ENCODE results near the gene CNDP2. TPM values are rescaled to one million over a fixed set of nuclear protein-coding genes. Genes with fewer than 3 reads are reported as not detected.
A peak's percentile ranks its signal among the peaks of the same experiment; 100 is the strongest.
"Not testable (repeated sequence)": the region's sequence is repeated elsewhere in the genome, so short reads cannot be mapped to it uniquely, and the experiment has no call there.

The CNDP2 gene
- total RNA-seq, 1 donor from 2014 or later = 198 TPM

GRCh38 chr18:74500372-74500771 lies 4.2 kb downstream of the CNDP2 start:
- no peak for TF ChIP-seq CTCF (IDR thresholded peaks at IDR 0.05; ENCODE audit: unreplicated experiment)
- peak overlapping the region; percentile 99 for H3K27ac Mint-ChIP-seq

GRCh38 chr18:74500774-74501173 lies 4.6 kb downstream of the CNDP2 start:
- H3K27ac Mint-ChIP-seq = peak overlapping the region; percentile 99
- H3K4me1 Mint-ChIP-seq = peaks cover 58% of the 10 kb centered on the region
- H3K27me3 Mint-ChIP-seq (ENCODE audit: low read depth); DNase-seq (ENCODE audit: low spot score in 2 of 2, unreplicated experiment in 2 of 2); H3K9me3 Mint-ChIP-seq: not testable (repeated sequence)
- H3K36me3 Mint-ChIP-seq = peaks cover 14% of the 10 kb centered on the region
- H3K4me3 Mint-ChIP-seq = peak overlapping the region; percentile 63

More at GRCh38 chr18:74500372-74500771, 4.2 kb downstream of the CNDP2 start:
- H3K9me3 Mint-ChIP-seq = no peaks in the 10 kb centered on the region
- H3K4me3 Mint-ChIP-seq = peak overlapping the region; percentile 63
- peaks cover 11% of the 10 kb centered on the region for H3K36me3 Mint-ChIP-seq
- DNase-seq (ENCODE audit: low spot score in 2 of 2, unreplicated experiment in 2 of 2) = no peak
- H3K4me1 Mint-ChIP-seq = peaks cover 59% of the 10 kb centered on the region
- H3K27me3 Mint-ChIP-seq (ENCODE audit: low read depth) = no peaks in the 10 kb centered on the region

GRCh38 chr18:74501386-74501785 lies 5.2 kb downstream of the CNDP2 start:
- no peaks in the 10 kb centered on the region for H3K27me3 Mint-ChIP-seq (ENCODE audit: low read depth)
- no peaks in the 10 kb centered on the region for H3K9me3 Mint-ChIP-seq
- no peak for TF ChIP-seq CTCF (IDR thresholded peaks at IDR 0.05; ENCODE audit: unreplicated experiment)
- peak overlapping the region; percentile 99 for H3K27ac Mint-ChIP-seq
- peaks cover 15% of the 10 kb centered on the region for H3K36me3 Mint-ChIP-seq
- H3K4me3 Mint-ChIP-seq = peak overlapping the region; percentile 63
- no peak for DNase-seq (ENCODE audit: low spot score in 2 of 2, unreplicated experiment in 2 of 2)
- H3K4me1 Mint-ChIP-seq = peaks cover 59% of the 10 kb centered on the region

GRCh38 chr18:74503137-74503536 lies 7.0 kb downstream of the CNDP2 start:
- H3K9me3 Mint-ChIP-seq = no peaks in the 10 kb centered on the region
- H3K36me3 Mint-ChIP-seq = peaks cover 32% of the 10 kb centered on the region
- no peaks in the 10 kb centered on the region for H3K27me3 Mint-ChIP-seq (ENCODE audit: low read depth)
- no peak overlapping the region for H3K4me3 Mint-ChIP-seq
- no peak for TF ChIP-seq CTCF (IDR thresholded peaks at IDR 0.05; ENCODE audit: unreplicated experiment)
- peaks cover 59% of the 10 kb centered on the region for H3K4me1 Mint-ChIP-seq
- peak overlapping the region; percentile 99 for H3K27ac Mint-ChIP-seq
- DNase-seq (ENCODE audit: low spot score in 2 of 2, unreplicated experiment in 2 of 2) = no peak

- Mint-ChIP-seq H3K27me3 (ENCODE audit: low read depth) (no peaks in the 10 kb centered on the region), H3K9me3 (no peaks in the 10 kb centered on the region), H3K36me3 (peaks cover 44% of the 10 kb centered on the region), H3K4me1 (peaks cover 40% of the 10 kb centered on the region), H3K27ac (no peak overlapping the region), H3K4me3 (no peak overlapping the region)
- no peak for DNase-seq (ENCODE audit: low spot score in 2 of 2, unreplicated experiment in 2 of 2)
- no peak for TF ChIP-seq CTCF (IDR thresholded peaks at IDR 0.05; ENCODE audit: unreplicated experiment)
These were observed 9.6 kb downstream of the CNDP2 start for GRCh38 chr18:74505776-74506175.

- Mint-ChIP-seq H3K27ac (peak overlapping the region; percentile 73), H3K4me3 (no peak overlapping the region), H3K36me3 (peaks cover 47% of the 10 kb centered on the region), H3K27me3 (ENCODE audit: low read depth) (no peaks in the 10 kb centered on the region), H3K4me1 (peaks cover 32% of the 10 kb centered on the region), H3K9me3 (no peaks in the 10 kb centered on the region)
- DNase-seq (ENCODE audit: low spot score in 2 of 2, unreplicated experiment in 2 of 2) = no peak
- TF ChIP-seq CTCF (IDR thresholded peaks at IDR 0.05; ENCODE audit: unreplicated experiment) = no peak
These were observed 10.4 kb downstream of the CNDP2 start for GRCh38 chr18:74506448-74507084.

Data from mesothelial cell of epicardium (in vitro differentiated cells).